SU-DHL-6 (cell line): ENCODE results near the gene TSGA10IP.

Experiments used
- EZH2phosphoT487 ChIP-seq: fragments of 200-600 bp; sonication (generic), shearing (Covaris generic); conservative IDR thresholded peaks from 2 replicates; pipeline ENCODE4 v1.6.1; 2018; ENCODE audit warnings: mild to moderate bottlenecking, antibody characterized with exemption, low read length, moderate library complexity, mixed read lengths
- TF ChIP-seq, protein P1 (sequence below): fragments of 200-600 bp; sonication (generic); IDR thresholded peaks from one replicate; pipeline ENCODE4 v1.5.1; 2017; ENCODE audit warnings: antibody characterized with exemption, mild to moderate bottlenecking, low read length, moderate library complexity; ENCODE audit not compliant: insufficient read depth, poor library complexity, severe bottlenecking

DNA sequence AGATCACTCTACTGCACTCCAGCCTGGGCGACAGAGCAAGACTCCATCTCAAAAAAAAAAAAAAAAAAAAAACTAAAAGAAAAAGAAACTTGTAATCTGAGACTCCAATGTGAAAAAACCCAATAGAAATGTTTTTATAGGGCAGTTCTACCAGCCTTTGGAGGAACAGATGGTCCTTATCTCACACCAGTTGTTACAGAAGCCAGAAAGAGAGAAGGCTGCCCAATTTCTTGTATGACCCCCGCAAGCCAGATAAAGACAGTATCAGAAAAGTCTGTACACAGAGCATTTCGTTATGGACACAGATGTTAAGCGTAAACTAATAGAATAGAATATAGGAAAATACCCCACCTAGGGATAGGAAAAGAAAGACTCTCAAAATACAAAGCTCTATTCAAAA lies 11.3 kb upstream of the TSGA10IP start:
- TF ChIP-seq, protein P1, sequence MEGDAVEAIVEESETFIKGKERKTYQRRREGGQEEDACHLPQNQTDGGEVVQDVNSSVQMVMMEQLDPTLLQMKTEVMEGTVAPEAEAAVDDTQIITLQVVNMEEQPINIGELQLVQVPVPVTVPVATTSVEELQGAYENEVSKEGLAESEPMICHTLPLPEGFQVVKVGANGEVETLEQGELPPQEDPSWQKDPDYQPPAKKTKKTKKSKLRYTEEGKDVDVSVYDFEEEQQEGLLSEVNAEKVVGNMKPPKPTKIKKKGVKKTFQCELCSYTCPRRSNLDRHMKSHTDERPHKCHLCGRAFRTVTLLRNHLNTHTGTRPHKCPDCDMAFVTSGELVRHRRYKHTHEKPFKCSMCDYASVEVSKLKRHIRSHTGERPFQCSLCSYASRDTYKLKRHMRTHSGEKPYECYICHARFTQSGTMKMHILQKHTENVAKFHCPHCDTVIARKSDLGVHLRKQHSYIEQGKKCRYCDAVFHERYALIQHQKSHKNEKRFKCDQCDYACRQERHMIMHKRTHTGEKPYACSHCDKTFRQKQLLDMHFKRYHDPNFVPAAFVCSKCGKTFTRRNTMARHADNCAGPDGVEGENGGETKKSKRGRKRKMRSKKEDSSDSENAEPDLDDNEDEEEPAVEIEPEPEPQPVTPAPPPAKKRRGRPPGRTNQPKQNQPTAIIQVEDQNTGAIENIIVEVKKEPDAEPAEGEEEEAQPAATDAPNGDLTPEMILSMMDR, result no peak
- TF ChIP-seq EZH2phosphoT487, result no peak
